GM11168 (cell line): Measurements from ENCODE around the gene AP2A2.
"Not testable (repeated sequence)": the region's sequence is repeated elsewhere in the genome, so short reads cannot be mapped to it uniquely, and the experiment has no call there.

Source experiments
- in situ Hi-C: fragments of 300-500 bp; cut with MboI; formaldehyde crosslinking; loops from one replicate; pipeline ENCODE4 v1.12.0; 2022; ENCODE audit warnings: low sequenced_read_pairs; ENCODE audit not compliant: unreplicated experiment

Gene AP2A2

GRCh38 chr11:952406-953385, 27.0 kb downstream of the AP2A2 start:
- in situ Hi-C loops: no loop called here

GRCh38 chr11:953512-953911, 27.8 kb downstream of the AP2A2 start:
- in situ Hi-C loops: no loop called here

- in situ Hi-C loops: no loop called here
Observed at GRCh38 chr11:954392-955153, 28.9 kb downstream of the AP2A2 start.

- in situ Hi-C loops: no loop called here
Observed at GRCh38 chr11:955154-956063, 29.7 kb downstream of the AP2A2 start.

GRCh38 chr11:957212-957920, 31.7 kb downstream of the AP2A2 start:
- in situ Hi-C loops: no loop called here

GRCh38 chr11:958101-958500, 32.4 kb downstream of the AP2A2 start:
- in situ Hi-C loops: no loop called here

- in situ Hi-C loops: no loop called here
Observed at GRCh38 chr11:959027-959426, 33.4 kb downstream of the AP2A2 start.

GRCh38 chr11:959608-960007, 33.9 kb downstream of the AP2A2 start:
- in situ Hi-C loops: no loop called here

- in situ Hi-C loops: not testable (repeated sequence)
Observed at GRCh38 chr11:961310-961920, 35.7 kb downstream of the AP2A2 start.

- in situ Hi-C loops: no loop called here
Observed at GRCh38 chr11:961921-962320, 36.3 kb downstream of the AP2A2 start.

GRCh38 chr11:962688-963087, 37.0 kb downstream of the AP2A2 start:
- in situ Hi-C loops: no loop called here

GRCh38 chr11:963852-964251, 38.2 kb downstream of the AP2A2 start:
- in situ Hi-C loops: no loop called here

GRCh38 chr11:965206-965775, 39.6 kb downstream of the AP2A2 start:
- in situ Hi-C loops: no loop called here

GRCh38 chr11:967995-968751, 42.5 kb downstream of the AP2A2 start:
- in situ Hi-C loops: no loop called here

GRCh38 chr11:968822-969221, 43.2 kb downstream of the AP2A2 start:
- in situ Hi-C loops: no loop called here

- in situ Hi-C loops: no loop called here
Observed at GRCh38 chr11:969651-970205, 44.1 kb downstream of the AP2A2 start.

GRCh38 chr11:970319-970871, 44.7 kb downstream of the AP2A2 start:
- in situ Hi-C loops: no loop called here
